Astrocyte of the hippocampus (primary cell): ENCODE data around the gene KCTD14.
"Not testable (repeated sequence)": the region's sequence is repeated elsewhere in the genome, so short reads cannot be mapped to it uniquely, and the experiment has no call there.

Source experiments
- DNase-seq: peaks from one replicate; pipeline ENCODE4 v3.0.0; 2011; ENCODE audit warnings: low read depth, low spot score

KCTD14 gene

GRCh38 chr11:78022397-78023396 lies at the start of gene KCTD14:
KCTD14 (minus strand) TSS chr11:78023276; CDS start chr11:78023249, 27 bp downstream.
- peak; percentile 53 for DNase-seq

- DNase-seq = no peak
Measured at GRCh38 chr11:78072455-78072854, 49.4 kb upstream of the KCTD14 start.

GRCh38 chr11:78071717-78072116 lies 48.6 kb upstream of the KCTD14 start:
- DNase-seq = no peak

GRCh38 chr11:78070621-78071020 lies 47.5 kb upstream of the KCTD14 start:
- DNase-seq = peak; percentile 26

- DNase-seq = no peak
Measured at GRCh38 chr11:78069465-78069864, 46.4 kb upstream of the KCTD14 start.

- DNase-seq = no peak
Measured at GRCh38 chr11:78067704-78068103, 44.6 kb upstream of the KCTD14 start.

GRCh38 chr11:78066471-78066870 lies 43.4 kb upstream of the KCTD14 start:
- no peak for DNase-seq

GRCh38 chr11:78065203-78065602 lies 42.1 kb upstream of the KCTD14 start:
- no peak for DNase-seq

- no peak for DNase-seq
Measured at GRCh38 chr11:78063440-78064181, 40.5 kb upstream of the KCTD14 start, which contains the start of gene THRSP. THRSP (plus strand) TSS chr11:78063861; CDS start chr11:78063882, 21 bp downstream.

GRCh38 chr11:78062671-78063070 lies 39.6 kb upstream of the KCTD14 start:
- DNase-seq = no peak

- DNase-seq = no peak
Measured at GRCh38 chr11:78061921-78062311, 38.8 kb upstream of the KCTD14 start.

GRCh38 chr11:78061088-78061920 lies 38.2 kb upstream of the KCTD14 start:
- DNase-seq = no peak

- no peak for DNase-seq
Measured at GRCh38 chr11:78060533-78060932, 37.5 kb upstream of the KCTD14 start.

GRCh38 chr11:78059749-78060328 lies 36.8 kb upstream of the KCTD14 start:
- not testable (repeated sequence) for DNase-seq

- no peak for DNase-seq
Measured at GRCh38 chr11:78057462-78058055, 34.5 kb upstream of the KCTD14 start.

- no peak for DNase-seq
Measured at GRCh38 chr11:78056093-78056492, 33.0 kb upstream of the KCTD14 start.

- DNase-seq = no peak
Measured at GRCh38 chr11:78054971-78055370, 31.9 kb upstream of the KCTD14 start.

- DNase-seq = peak; percentile 71
Measured at GRCh38 chr11:78050964-78051831, 28.1 kb upstream of the KCTD14 start.

- no peak for DNase-seq
Measured at GRCh38 chr11:78049348-78049747, 26.3 kb upstream of the KCTD14 start.

- no peak for DNase-seq
Measured at GRCh38 chr11:78048561-78048960, 25.5 kb upstream of the KCTD14 start.
